Adipocyte (in vitro differentiated cells): Measurements from ENCODE around the gene MAPK1.
"Not testable (repeated sequence)": the region's sequence is repeated elsewhere in the genome, so short reads cannot be mapped to it uniquely, and the experiment has no call there.

Source experiments
- DNase-seq: peaks from one replicate; pipeline ENCODE4 v3.0.0-alpha.2; 2015; ENCODE audit warnings: low read depth
- H3K27me3 ChIP-seq: replicated peaks from 2 replicates; pipeline ENCODE4 v1.7.0; 2013; ENCODE audit warnings: mild to moderate bottlenecking, low read length, moderate library complexity; ENCODE audit not compliant: control insufficient read depth, insufficient read depth
- H3K36me3 ChIP-seq: 2 replicates; pipeline ENCODE4 v1.7.0; 2013; ENCODE audit warnings: low read length, mild to moderate bottlenecking, moderate library complexity; ENCODE audit not compliant: control insufficient read depth, insufficient read depth, severe bottlenecking
- H3K4me1 ChIP-seq: 2 replicates; pipeline ENCODE4 v1.7.0; 2013; ENCODE audit warnings: mild to moderate bottlenecking, low read length, moderate library complexity; ENCODE audit not compliant: control insufficient read depth, insufficient read depth
- H3K4me3 ChIP-seq: 2 replicates; pipeline ENCODE4 v1.7.0; 2013; ENCODE audit warnings: mild to moderate bottlenecking, low read length, moderate library complexity
- H3K9ac ChIP-seq: 2 replicates; pipeline ENCODE4 v1.7.0; 2013; ENCODE audit warnings: mild to moderate bottlenecking, low read length, moderate library complexity
- H3K9me3 ChIP-seq: 2 replicates; pipeline ENCODE4 v1.7.0; 2013; ENCODE audit warnings: mild to moderate bottlenecking, low read length, moderate library complexity; ENCODE audit not compliant: control insufficient read depth

MAPK1 gene

GRCh38 chr22:21738081-21738480 is 129.4 kb downstream of the MAPK1 start:
- H3K9me3 ChIP-seq: no peaks in the 10 kb centered on the region
- no peaks in the 10 kb centered on the region for H3K36me3 ChIP-seq
- no peak overlapping the region for H3K9ac ChIP-seq
- DNase-seq: no peak
- H3K27me3 ChIP-seq: peaks cover 12% of the 10 kb centered on the region
- peaks cover 6% of the 10 kb centered on the region for H3K4me1 ChIP-seq
- H3K4me3 ChIP-seq: no peak overlapping the region

DNA sequence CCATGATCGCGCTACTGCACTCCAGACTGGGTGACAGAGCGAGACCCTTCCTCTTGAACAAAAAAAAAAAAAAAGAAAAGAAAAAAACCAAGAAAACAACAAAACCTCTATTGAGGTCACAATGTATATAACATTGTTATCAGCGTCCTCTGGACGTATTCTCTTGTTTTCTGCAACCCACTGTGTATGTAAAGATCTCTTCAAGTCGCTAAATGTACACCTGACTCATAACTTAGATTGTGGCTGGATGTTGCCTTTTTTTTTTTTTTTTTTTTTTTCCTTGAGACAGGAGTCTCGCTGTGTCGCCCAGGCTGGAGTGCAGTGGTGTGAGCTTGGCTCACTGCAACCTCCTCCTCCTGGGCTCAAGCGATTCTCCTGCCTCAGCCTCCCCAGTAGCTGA is 130.5 kb downstream of the MAPK1 start:
- peaks cover 12% of the 10 kb centered on the region for H3K27me3 ChIP-seq

DNA sequence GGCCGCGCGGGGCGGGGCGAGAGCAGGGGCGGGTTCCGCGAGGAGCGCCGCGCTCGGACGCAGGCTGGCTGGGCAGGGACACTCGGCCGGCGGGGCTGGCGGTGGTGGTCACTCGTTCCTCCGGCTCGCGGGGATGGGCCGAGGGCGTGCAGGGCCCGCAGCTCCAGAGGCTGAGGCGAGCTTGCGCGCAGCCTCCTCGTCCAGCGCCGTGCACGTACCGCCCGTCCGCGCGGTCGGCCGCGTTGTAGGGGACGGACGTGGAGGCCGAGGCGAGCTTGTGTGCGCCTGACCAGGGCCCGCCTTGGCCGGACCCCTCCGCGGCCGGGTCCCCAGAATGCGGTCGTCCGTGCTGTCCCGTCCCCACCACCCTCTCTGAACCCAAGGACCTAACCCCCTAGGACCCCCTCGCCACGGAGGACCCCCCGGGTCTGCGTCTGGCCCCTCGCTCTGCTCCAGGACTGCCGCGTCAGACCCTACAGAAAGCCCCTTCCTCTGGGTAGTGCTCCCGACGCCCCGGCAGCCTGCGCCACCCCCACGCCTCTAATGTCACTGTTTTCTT is 131.3 kb downstream of the MAPK1 start:
- H3K4me3 ChIP-seq: peak overlapping the region; percentile 80
- peaks cover 12% of the 10 kb centered on the region for H3K27me3 ChIP-seq
- DNase-seq: no peak
- H3K9me3 ChIP-seq: no peaks in the 10 kb centered on the region
- H3K36me3 ChIP-seq: no peaks in the 10 kb centered on the region
- peaks cover 6% of the 10 kb centered on the region for H3K4me1 ChIP-seq
- peak overlapping the region; percentile 46 for H3K9ac ChIP-seq

More for the DNA sequence above, 130.5 kb downstream of the MAPK1 start:
- H3K36me3 ChIP-seq: no peaks in the 10 kb centered on the region
- H3K4me3 ChIP-seq: no peak overlapping the region
- no peaks in the 10 kb centered on the region for H3K9me3 ChIP-seq
- DNase-seq: no peak
- peaks cover 6% of the 10 kb centered on the region for H3K4me1 ChIP-seq
- no peak overlapping the region for H3K9ac ChIP-seq

GRCh38 chr22:21735200-21736083 is 132.0 kb downstream of the MAPK1 start, which contains the start of gene YPEL1:
Gene YPEL1, minus strand, starts transcription at chr22:21735794. Its CDS starts 25,050 bp downstream, at chr22:21710744.
- H3K36me3 ChIP-seq: no peaks in the 10 kb centered on the region
- H3K4me1 ChIP-seq: peaks cover 6% of the 10 kb centered on the region
- no peaks in the 10 kb centered on the region for H3K9me3 ChIP-seq
- DNase-seq: peak; percentile 99
- H3K27me3 ChIP-seq: peaks cover 12% of the 10 kb centered on the region
- peak within 1 kb of the TSS; percentile 46 for H3K9ac ChIP-seq
- peak within 1 kb of the TSS; percentile 80 for H3K4me3 ChIP-seq

DNA sequence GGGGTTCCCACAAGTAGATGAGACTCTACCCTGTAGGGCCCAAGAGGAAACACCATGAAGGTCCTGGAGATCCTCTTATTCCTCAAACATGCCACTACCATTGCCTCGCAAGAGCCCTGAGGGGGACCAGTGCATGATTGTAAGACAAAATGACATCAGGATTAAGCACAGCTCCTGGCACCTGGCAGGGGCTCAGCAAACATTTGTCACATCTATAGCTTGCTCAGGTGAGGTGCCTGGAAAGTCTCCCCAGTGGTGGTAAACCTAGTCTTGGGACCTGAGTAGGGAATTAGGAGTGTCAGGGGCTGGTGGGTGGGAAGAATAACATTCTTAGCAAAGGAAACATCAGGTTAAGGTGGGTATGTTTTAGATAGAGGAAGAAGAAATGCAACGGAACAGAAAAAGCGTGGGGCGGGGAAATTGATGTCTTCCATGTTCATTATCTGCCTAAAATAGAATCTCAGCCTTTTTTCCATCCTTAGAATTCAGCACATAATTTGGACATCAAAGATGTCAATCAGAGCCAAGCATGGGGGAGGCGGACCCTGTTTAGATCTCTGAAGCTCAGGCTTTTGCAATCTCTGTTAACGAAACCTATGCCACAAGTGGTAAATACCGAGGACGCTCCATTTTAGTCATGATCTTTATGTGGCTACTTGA is 132.8 kb downstream of the MAPK1 start:
- peaks cover 12% of the 10 kb centered on the region for H3K27me3 ChIP-seq
- no peaks in the 10 kb centered on the region for H3K36me3 ChIP-seq
- no peaks in the 10 kb centered on the region for H3K9me3 ChIP-seq
- H3K4me1 ChIP-seq: peaks cover 6% of the 10 kb centered on the region
- H3K4me3 ChIP-seq: peak overlapping the region; percentile 75
- peak; percentile 42 for DNase-seq
- no peak overlapping the region for H3K9ac ChIP-seq

- no peak for DNase-seq
- H3K36me3 ChIP-seq: no peaks in the 10 kb centered on the region
These were observed 135.9 kb downstream of the MAPK1 start for GRCh38 chr22:21731503-21731902.

GRCh38 chr22:21730535-21731308 is 136.7 kb downstream of the MAPK1 start:
- H3K36me3 ChIP-seq: no peaks in the 10 kb centered on the region
- H3K9ac ChIP-seq: no peak overlapping the region
- H3K9me3 ChIP-seq: no peaks in the 10 kb centered on the region
- H3K4me1 ChIP-seq: peaks cover 6% of the 10 kb centered on the region
- H3K4me3 ChIP-seq: no peak overlapping the region
- H3K27me3 ChIP-seq: peaks cover 25% of the 10 kb centered on the region
- DNase-seq: no peak

More at GRCh38 chr22:21731503-21731902, 135.9 kb downstream of the MAPK1 start:
- no peak overlapping the region for H3K4me3 ChIP-seq
- no peaks in the 10 kb centered on the region for H3K9me3 ChIP-seq
- no peak overlapping the region for H3K9ac ChIP-seq
- peaks cover 17% of the 10 kb centered on the region for H3K27me3 ChIP-seq
- peaks cover 6% of the 10 kb centered on the region for H3K4me1 ChIP-seq

GRCh38 chr22:21729184-21729583 is 138.3 kb downstream of the MAPK1 start:
- not testable (repeated sequence) for H3K36me3 ChIP-seq, DNase-seq, H3K4me1 ChIP-seq, H3K9ac ChIP-seq, H3K9me3 ChIP-seq, H3K4me3 ChIP-seq
- peaks cover 26% of the 10 kb centered on the region for H3K27me3 ChIP-seq

DNA sequence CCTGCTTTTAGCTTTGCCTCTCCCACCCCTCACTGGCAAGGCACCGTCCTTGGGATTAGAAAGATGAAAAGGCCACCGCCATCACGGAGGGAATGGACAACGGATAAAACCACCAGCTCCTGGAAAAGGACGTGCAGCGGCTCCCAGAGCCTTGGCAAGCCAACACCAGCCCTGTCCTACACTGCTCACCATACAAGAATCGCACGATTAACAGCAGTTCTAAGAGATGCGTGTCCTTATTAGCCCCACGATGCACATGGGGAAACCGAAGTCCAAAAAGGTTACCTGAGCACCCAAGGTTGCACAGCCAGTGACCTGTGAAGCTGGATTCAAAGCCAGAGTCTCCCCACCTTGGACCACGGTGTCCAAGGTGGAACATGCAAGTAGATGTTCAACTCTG is 139.2 kb downstream of the MAPK1 start:
- H3K9me3 ChIP-seq: no peaks in the 10 kb centered on the region
- peaks cover 19% of the 10 kb centered on the region for H3K27me3 ChIP-seq
- no peak for DNase-seq
- no peak overlapping the region for H3K9ac ChIP-seq
- H3K4me3 ChIP-seq: no peak overlapping the region
- H3K36me3 ChIP-seq: no peaks in the 10 kb centered on the region
- no peaks in the 10 kb centered on the region for H3K4me1 ChIP-seq

- no peaks in the 10 kb centered on the region for H3K9me3 ChIP-seq
- H3K27me3 ChIP-seq: peaks cover 19% of the 10 kb centered on the region
- DNase-seq: no peak
- no peaks in the 10 kb centered on the region for H3K4me1 ChIP-seq
- H3K9ac ChIP-seq: no peak overlapping the region
- no peak overlapping the region for H3K4me3 ChIP-seq
- H3K36me3 ChIP-seq: no peaks in the 10 kb centered on the region
These were observed 139.7 kb downstream of the MAPK1 start for GRCh38 chr22:21727768-21728167.
